HG03159 (cell line): Measurements from ENCODE around the gene TBRG4.

Experiments
- ATAC-seq: cut with Tn5 transposase; IDR thresholded peaks from one replicate; pipeline ENCODE4 v1.9.1; 2021; ENCODE audit warnings: mild to moderate bottlenecking, moderate library complexity; ENCODE audit not compliant: unreplicated experiment

Gene TBRG4

GRCh38 chr7:45092100-45092930, 19.2 kb downstream of the TBRG4 start:
- ATAC-seq: no peak

DNA sequence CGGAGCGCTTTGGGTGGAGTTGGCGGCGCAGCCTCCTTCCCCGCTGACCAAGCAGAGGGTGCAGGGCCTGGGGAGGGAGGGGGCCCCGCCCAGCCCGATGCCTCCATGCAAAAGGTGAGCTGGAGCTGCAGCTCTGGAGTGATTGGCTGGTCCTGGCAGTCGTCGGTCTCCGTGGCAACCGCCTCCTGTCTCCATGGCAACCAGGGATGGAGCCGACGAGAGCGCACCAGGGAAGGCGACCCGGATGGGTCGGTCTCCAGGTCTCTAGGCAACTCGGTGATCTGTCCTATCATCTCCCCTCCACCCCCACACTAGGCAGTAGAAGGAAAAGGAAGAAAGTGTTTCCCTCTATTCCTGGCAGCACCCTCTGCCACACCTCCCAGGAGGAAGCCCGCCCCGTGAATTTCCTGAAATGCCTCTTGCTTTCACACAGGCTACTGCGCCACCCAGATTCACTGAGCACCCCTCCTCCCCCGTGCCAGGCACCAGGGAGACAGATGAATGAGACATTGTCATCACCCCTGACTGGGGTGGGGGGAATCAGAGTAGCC, 22.1 kb downstream of the TBRG4 start:
- no peak for ATAC-seq

- ATAC-seq: no peak
Observed at GRCh38 chr7:45088821-45089340, 22.6 kb downstream of the TBRG4 start, which contains the start of gene NACAD. Gene NACAD, minus strand, starts transcription at chr7:45088969. Its CDS starts 75 bp downstream, at chr7:45088894.

- ATAC-seq: no peak
Observed at GRCh38 chr7:45088146-45088701, 23.3 kb downstream of the TBRG4 start.

GRCh38 chr7:45087301-45088145, 24.0 kb downstream of the TBRG4 start:
- ATAC-seq: no peak

DNA sequence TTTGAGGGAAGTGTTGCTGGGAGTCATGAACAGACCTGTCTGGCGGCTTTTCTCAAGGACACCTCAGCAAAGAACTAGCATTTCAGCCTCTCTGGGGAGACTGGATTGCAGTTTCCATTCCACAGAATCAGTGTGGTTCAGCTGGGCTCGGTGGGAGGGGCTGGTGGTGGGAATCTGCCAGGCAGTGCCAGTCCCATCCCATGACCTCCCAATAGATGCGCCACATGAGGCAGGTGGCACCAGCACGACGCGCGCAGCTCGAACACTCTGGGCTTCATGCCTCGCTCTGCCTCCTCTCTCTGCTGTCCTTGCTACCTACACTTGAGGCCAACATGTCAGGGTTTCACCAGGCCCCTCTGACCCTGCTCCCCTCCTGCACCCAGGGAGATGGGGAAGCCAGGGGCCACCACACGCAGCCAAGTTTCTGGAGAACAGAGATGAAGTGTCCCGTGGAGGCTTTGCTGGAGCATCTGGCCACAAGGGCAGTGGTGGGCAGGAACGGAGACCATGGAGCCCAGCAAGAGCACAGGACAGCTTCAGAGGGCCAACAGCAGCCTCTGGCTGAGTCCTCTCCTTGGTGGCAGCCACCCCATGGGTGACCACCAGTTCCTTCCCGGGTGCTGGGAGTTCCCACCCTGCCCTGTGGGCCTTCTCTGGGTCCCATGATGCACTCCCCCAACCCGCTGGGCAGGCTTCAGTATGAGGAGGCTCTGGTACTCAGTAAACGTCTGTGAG, 25.0 kb downstream of the TBRG4 start:
- no peak for ATAC-seq

- ATAC-seq: no peak
Observed at GRCh38 chr7:45085619-45086200, 25.8 kb downstream of the TBRG4 start.

DNA sequence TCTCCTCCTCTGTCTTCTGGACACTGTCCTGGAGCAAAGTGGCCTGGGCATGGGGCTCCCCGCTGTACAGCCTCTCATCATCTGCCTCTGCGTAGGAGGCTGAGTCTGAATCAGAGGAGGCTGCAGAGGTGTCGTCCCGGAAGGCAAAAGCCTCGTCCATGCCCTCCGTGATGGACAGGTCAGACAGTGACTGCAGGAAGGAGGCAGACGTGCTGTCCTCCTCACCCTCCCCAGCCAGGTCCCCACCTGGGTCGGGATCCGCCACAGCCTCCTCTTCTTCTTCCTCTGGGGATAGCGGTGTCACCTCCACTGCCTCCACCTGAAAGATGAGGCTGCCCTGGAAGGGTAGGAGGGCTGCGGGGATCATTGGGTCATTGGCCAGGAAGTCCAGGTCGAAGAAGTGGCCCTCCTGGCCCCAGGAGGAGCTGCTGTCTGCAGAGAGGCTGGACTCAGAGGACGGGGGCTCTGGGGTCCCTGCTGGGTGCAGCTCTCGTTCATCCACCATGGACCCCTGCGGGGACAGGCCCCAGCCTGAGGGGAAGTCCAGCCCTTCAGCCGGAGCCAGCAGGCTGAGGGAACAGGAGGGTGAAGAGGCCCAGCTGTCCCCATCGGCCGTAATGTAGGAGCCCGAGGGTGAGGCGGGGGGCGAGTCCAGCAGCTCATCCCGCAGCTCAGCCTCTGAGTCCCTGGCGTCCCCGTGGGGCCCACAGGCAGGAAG, 26.4 kb downstream of the TBRG4 start:
- no peak for ATAC-seq

- no peak for ATAC-seq
Observed at GRCh38 chr7:45084336-45084735, 27.2 kb downstream of the TBRG4 start.

- ATAC-seq: no peak
Observed at GRCh38 chr7:45082831-45083331, 28.6 kb downstream of the TBRG4 start.

- no peak for ATAC-seq
Observed at GRCh38 chr7:45082031-45082830, 29.3 kb downstream of the TBRG4 start.

GRCh38 chr7:45081670-45081974, 29.9 kb downstream of the TBRG4 start:
- ATAC-seq: no peak

DNA sequence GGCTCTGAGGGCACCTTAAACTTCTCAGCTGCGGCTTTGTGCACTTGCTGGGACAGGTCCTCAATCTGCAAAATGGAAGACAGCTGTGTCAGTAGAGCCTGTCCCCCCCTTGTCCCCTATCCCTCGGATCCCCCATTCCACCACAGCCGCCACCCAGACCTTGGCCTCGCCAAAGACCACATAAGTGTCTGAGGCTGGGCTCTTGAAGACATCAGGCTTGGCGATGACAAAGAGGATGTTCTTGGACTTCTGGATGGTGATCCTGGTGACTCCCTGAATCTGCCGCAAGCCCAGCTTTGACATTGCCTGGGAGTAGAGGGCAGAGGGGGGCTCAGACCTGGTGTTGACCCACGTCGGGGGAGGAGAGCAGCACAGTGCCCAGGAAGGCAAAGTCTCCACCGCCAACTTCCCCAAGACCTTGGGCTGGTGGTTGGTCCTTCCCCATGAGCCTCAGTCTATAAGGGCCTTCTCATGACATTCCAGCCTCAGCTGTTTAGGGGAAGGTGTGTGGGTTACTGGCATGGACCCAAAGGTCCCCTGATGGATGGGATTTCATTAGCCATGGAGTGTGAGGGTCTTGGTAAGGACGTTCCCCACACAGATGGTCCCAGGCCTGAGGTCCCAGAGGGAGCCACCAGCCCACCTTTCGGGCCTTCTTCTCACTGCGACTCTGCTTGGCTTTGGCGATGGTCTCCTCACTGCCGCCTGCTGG, 30.4 kb downstream of the TBRG4 start:
- no peak for ATAC-seq

DNA sequence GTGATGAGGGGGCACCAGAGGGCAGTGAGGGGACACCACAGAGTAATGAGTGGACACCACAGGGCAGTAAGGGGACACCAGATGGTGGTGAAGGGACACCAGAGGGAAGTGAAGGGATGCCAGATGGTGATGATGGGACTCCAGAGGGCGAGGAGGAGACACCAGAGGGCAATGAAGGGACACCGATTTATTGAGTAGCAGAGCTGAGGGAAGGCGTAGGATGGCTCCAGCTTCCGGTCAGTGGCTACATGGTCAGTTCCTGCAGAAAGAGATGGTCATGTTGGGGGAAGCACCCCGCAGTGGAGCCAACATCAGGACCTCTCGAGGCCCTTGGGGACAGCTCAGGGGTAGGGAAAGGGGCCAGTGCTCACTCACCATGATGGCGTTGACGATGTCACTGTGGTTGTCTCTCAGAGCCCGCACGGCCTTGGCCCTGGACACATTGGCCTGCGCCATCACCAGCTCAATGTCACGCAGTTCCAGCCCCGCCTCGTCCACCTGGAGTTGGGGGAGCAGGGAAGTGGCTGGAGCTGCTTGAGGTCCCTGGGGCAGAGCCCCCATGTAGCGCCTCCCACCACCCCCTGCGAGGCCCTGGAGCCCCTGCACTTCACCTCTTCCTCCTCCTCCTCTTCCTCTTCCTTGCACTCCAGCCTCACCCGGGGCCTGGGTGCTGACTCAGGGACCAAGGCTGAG, 31.1 kb downstream of the TBRG4 start:
- no peak for ATAC-seq

DNA sequence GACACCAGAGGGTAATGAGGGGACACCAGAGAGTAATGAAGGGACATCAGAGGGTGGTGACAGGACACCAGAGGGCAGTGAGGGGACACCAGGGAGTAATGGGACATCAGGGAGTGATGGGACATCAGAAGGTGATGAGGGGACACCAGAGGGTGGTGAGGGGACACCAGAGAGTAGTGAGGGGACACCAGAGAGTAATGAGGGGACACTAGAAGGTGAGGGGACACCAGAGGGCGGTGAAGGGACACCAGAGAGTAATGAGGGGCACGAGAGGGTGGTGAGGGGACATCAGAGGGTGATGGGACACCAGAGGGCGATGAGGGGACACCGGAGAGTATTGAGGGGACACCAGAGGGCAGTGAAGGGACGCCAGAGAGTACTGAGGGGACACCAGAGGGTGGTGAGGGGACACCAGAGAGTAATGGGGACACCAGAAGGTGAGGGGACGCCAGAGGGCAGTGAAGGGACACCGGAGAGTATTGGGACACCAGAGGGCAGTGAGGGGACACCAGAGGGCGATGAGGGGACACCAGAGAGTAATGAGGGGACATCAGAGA, 33.3 kb downstream of the TBRG4 start:
- no peak for ATAC-seq

DNA sequence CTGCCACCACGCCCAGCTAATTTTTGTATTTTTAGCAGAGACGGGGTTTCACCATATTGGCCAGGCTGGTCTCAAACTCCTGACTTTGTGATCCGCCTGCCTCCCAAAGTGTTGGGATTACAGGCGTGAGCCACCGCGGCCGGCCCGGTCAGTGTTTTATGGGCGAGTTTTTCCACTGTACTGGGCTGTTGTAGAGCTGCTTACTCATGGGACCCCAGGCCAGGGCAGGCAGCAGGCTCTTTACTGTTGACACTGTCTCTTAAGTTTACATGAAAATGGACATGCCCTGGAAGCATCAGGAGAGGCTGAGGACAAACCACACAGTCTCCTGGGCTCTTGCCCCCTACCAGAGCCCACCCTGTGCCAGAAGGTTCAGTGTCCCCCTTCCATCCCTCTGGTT, 33.9 kb downstream of the TBRG4 start:
- no peak for ATAC-seq

DNA sequence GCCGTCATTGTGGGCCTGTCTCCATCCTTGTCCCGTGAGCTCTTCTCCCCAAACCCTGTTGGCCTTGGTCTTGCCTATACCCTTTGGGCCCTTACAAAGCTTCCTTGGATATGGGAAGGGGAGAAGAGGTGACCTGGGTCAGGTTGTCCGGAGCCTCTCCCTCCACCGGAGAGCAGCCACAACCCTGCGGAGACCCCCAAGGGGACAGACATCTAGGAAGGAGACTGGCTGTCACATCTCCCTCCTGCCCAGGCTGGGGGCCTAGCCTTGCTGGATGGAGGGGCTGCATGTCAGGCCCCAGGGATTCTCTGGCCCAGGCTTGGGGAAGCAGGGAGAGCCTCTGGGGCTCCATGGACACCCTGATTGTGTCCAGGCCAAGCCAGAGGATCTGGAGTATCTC, 34.6 kb downstream of the TBRG4 start:
- ATAC-seq: no peak
